ENCODE measurements around the gene BLTP3B.
"Not testable (repeated sequence)": the region's sequence is repeated elsewhere in the genome, so short reads cannot be mapped to it uniquely, and the experiment has no call there.

- not testable (repeated sequence) for TF ChIP-seq CTCF (IDR thresholded peaks at IDR 0.05); ZFX (IDR thresholded peaks at IDR 0.05; ENCODE audit: borderline replicate concordance)
Measured at GRCh38 chr12:100176493-100176892, 33.8 kb upstream of the BLTP3B start.

Measured in 22Rv1 (cell line).